HEK293 (cell line): Measurements from ENCODE around the gene NEXN.

Experiments used
- CTCF ChIA-PET: fragments of 350-600 bp; formaldehyde crosslinking; extraction: SDS; loops from one replicate; lab custom pipeline; 2021; ENCODE audit warnings: antibody characterized with exemption; lab: Yijun Ruan, JAX
- POLR2A ChIA-PET: fragments of 300-600 bp; formaldehyde crosslinking; extraction: SDS; loops from one replicate; lab custom pipeline; 2020; ENCODE audit warnings: antibody characterized with exemption, inconsistent platforms; lab: Yijun Ruan, JAX
- H3K27ac ChIP-seq: fragments of 200-500 bp; sonication (Bioruptor generic); 2 replicates; pipeline ENCODE4 v1.5.1; 2014; ENCODE audit warnings: low read depth, low read length, control low read depth, inconsistent platforms; ENCODE audit errors: extremely low read depth
- H3K36me3 ChIP-seq, 2 experiments: fragments of 200-500 bp in 1 of 2; sonication (Bioruptor generic) in 1 of 2; 1 replicate in 1 of 2; 2 replicates in 1 of 2; pipeline ENCODE4 v1.5.1; 2014 to 2017; ENCODE audit warnings: inconsistent platforms in 2 of 2, low read length in 2 of 2; ENCODE audit not compliant: control insufficient read depth in 2 of 2, insufficient read depth in 1 of 2
- H3K4me1 ChIP-seq: fragments of 200-500 bp; sonication (Bioruptor generic); 2 replicates; pipeline ENCODE4 v1.5.1; 2014; ENCODE audit warnings: mild to moderate bottlenecking, low read length, inconsistent platforms; ENCODE audit not compliant: control insufficient read depth, insufficient read depth
- H3K4me3 ChIP-seq: 2 replicates; pipeline ENCODE4 v1.5.1; 2011; ENCODE audit warnings: low read depth, mild to moderate bottlenecking, control low read depth, low read length, moderate library complexity
- H3K9me3 ChIP-seq: fragments of 200-500 bp; sonication (Bioruptor generic); 2 replicates; pipeline ENCODE4 v1.5.1; 2014; ENCODE audit warnings: low read depth, low read length, inconsistent platforms; ENCODE audit not compliant: control insufficient read depth, insufficient read depth
- BCL11B ChIP-seq: fragments of 450-650 bp; formaldehyde crosslinking; IDR thresholded peaks from 2 replicates; pipeline ENCODE4 v1.5.1; 2016; ENCODE audit warnings: low read depth, missing biosample characterization, missing genetic modification characterization
- GFI1B ChIP-seq: fragments of 450-650 bp; formaldehyde crosslinking; IDR thresholded peaks from 2 replicates; pipeline ENCODE4 v1.5.1; 2016; ENCODE audit warnings: missing biosample characterization, missing genetic modification characterization
- GLI2 ChIP-seq: fragments of 450-650 bp; formaldehyde crosslinking; IDR thresholded peaks from 2 replicates; pipeline ENCODE4; 2017; ENCODE audit warnings: missing biosample characterization, missing genetic modification characterization, low read depth, borderline replicate concordance
- HOXD13 ChIP-seq: sonication (generic); formaldehyde crosslinking; IDR thresholded peaks from 2 replicates; pipeline ENCODE4 v1.8.0; 2022; ENCODE audit warnings: missing genetic modification reagents, borderline replicate concordance
- KLF8 ChIP-seq: fragments of 450-650 bp; formaldehyde crosslinking; IDR thresholded peaks from 2 replicates; pipeline ENCODE4 v1.5.1; 2016; ENCODE audit warnings: missing biosample characterization, missing genetic modification characterization
- MYNN ChIP-seq: fragments of 450-650 bp; formaldehyde crosslinking; IDR thresholded peaks from 2 replicates; pipeline ENCODE4 v1.5.1; 2016; ENCODE audit warnings: missing biosample characterization, missing genetic modification characterization, borderline replicate concordance
- SETDB1 ChIP-seq: IDR thresholded peaks from one replicate; pipeline ENCODE4 v1.6.1; 2017; ENCODE audit warnings: mild to moderate bottlenecking, low read length, moderate library complexity, mixed read lengths; ENCODE audit not compliant: insufficient read length
- ZBTB1 ChIP-seq: fragments of 450-650 bp; formaldehyde crosslinking; IDR thresholded peaks from 2 replicates; pipeline ENCODE4 v1.5.1; 2016; ENCODE audit warnings: missing biosample characterization, missing genetic modification characterization
- ZNF202 ChIP-seq: fragments of 450-650 bp; formaldehyde crosslinking; IDR thresholded peaks from 2 replicates; pipeline ENCODE4 v1.5.1; 2016; ENCODE audit warnings: missing biosample characterization, missing genetic modification characterization, borderline replicate concordance
- ZNF292 ChIP-seq: fragments of 450-650 bp; formaldehyde crosslinking; IDR thresholded peaks from 2 replicates; pipeline ENCODE4 v1.5.1; 2016; ENCODE audit warnings: low read depth, missing biosample characterization, missing genetic modification characterization, borderline replicate concordance
- ZNF366 ChIP-seq: fragments of 450-650 bp; formaldehyde crosslinking; conservative IDR thresholded peaks from 2 replicates; pipeline ENCODE4 v1.5.1; 2016; ENCODE audit warnings: missing biosample characterization, missing genetic modification characterization
- ZNF37A ChIP-seq: fragments of 450-650 bp; IDR thresholded peaks from 2 replicates; pipeline ENCODE4 v1.5.1; 2018; ENCODE audit warnings: missing biosample characterization, missing genetic modification characterization
- ZNF398 ChIP-seq: fragments of 450-650 bp; formaldehyde crosslinking; IDR thresholded peaks from 2 replicates; pipeline ENCODE4 v1.5.1; 2017; ENCODE audit warnings: missing biosample characterization, missing genetic modification characterization
- ZNF449 ChIP-seq: fragments of 450-650 bp; formaldehyde crosslinking; IDR thresholded peaks from 2 replicates; pipeline ENCODE4 v1.5.1; 2017; ENCODE audit warnings: missing biosample characterization, mild to moderate bottlenecking, missing genetic modification characterization, moderate library complexity
- ZNF513 ChIP-seq: fragments of 450-650 bp; IDR thresholded peaks from 2 replicates; pipeline ENCODE4 v1.5.1; 2018; ENCODE audit warnings: missing biosample characterization, missing genetic modification characterization
- ZNF548 ChIP-seq: fragments of 450-650 bp; formaldehyde crosslinking; IDR thresholded peaks from 2 replicates; pipeline ENCODE4 v1.5.1; 2016; ENCODE audit warnings: missing biosample characterization, missing genetic modification characterization
- ZNF571 ChIP-seq: fragments of 450-650 bp; formaldehyde crosslinking; IDR thresholded peaks from 2 replicates; pipeline ENCODE4 v1.5.0; 2017; ENCODE audit warnings: missing biosample characterization, missing genetic modification characterization
- ZNF624 ChIP-seq: fragments of 450-650 bp; formaldehyde crosslinking; IDR thresholded peaks from 2 replicates; pipeline ENCODE4 v1.5.1; 2017; ENCODE audit warnings: missing biosample characterization, missing genetic modification characterization
- ZNF639 ChIP-seq: fragments of 450-650 bp; formaldehyde crosslinking; IDR thresholded peaks from 2 replicates; pipeline ENCODE4 v1.5.1; 2016; ENCODE audit warnings: missing biosample characterization, missing genetic modification characterization
- ZNF658 ChIP-seq: fragments of 450-650 bp; formaldehyde crosslinking; IDR thresholded peaks from 2 replicates; pipeline ENCODE4; 2016; ENCODE audit warnings: missing biosample characterization, missing genetic modification characterization
- ZXDB ChIP-seq: fragments of 450-650 bp; formaldehyde crosslinking; IDR thresholded peaks from 2 replicates; pipeline ENCODE4 v1.5.1; 2016; ENCODE audit warnings: missing biosample characterization, missing genetic modification characterization
- TF ChIP-seq, protein P1 (sequence below): fragments of 450-650 bp; formaldehyde crosslinking; IDR thresholded peaks from 2 replicates; pipeline ENCODE4 v1.5.1; 2017; ENCODE audit warnings: missing biosample characterization, missing genetic modification characterization
- TF ChIP-seq, protein P2 (sequence below): fragments of 450-650 bp; formaldehyde crosslinking; IDR thresholded peaks from 2 replicates; pipeline ENCODE4 v1.5.1; 2016; ENCODE audit warnings: missing biosample characterization, missing genetic modification characterization
- TF ChIP-seq, protein P3 (sequence below): fragments of 450-650 bp; formaldehyde crosslinking; IDR thresholded peaks from 2 replicates; pipeline ENCODE4 v1.5.1; 2016; ENCODE audit warnings: missing biosample characterization, missing genetic modification characterization, low read depth

NEXN gene

DNA sequence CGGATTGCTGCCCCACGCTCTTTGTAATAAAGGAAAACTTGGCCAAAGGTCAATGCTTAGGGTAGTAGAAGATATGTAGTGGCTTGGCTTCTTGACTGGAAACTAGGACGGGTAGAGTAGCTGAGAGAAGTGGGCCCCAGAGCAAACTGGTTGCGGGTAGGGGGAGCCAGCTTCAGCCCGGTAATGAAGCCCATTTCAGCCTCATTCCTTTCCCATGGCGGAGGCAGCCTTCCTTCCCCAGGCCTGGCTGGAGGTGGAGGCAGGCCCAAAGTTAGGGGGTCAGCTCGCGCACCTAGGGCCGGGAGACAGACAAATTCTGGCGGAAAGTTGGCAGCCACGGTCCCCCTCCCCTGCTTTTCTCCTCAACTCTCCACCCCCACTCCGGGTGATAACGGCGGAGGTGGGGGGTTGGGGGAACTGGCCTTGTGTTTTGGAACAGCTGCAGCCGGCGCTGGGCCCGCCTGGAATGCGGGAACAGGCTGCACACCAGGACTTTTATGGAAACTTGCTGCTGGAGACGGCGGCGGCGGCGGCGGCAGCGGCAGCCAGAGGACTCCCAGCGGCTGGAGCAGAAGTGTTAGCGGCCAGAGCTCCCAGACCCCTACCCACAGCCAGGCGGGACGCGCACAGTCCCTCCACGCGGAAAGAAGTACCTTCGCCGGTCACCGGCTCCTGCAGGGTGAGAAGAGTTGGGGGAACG is at the start of gene NEXN:
Gene NEXN, plus strand, starts transcription at position 544 of the 700 bp plus-strand sequence. CDS start 27,483 bp downstream, outside the sequence.
- Histone ChIP-seq H3K4me3 (peak within 1 kb of the TSS; percentile 96), H3K27ac (peak within 1 kb of the TSS; percentile 91), H3K36me3 (no peaks in the 10 kb centered on the region), H3K9me3 (no peaks in the 10 kb centered on the region), H3K4me1 (0 out of 2 replicates have a peak, but pooled peaks cover 3% of the 10 kb centered on the region)
- POLR2A ChIA-PET = interaction anchor here (0.6 to 1.7 kb wide), 7 partner anchors 12 to 129 kb away, joined by 3 to 6 read pairs (median 5); partner anchors contain the start of genes DNAJB4, FUBP1, MIGA1 and USP33
- CTCF ChIA-PET = interaction anchor here (0.6 to 0.7 kb wide), 2 partner anchors 197 to 349 kb away, joined by 3 read pairs; no protein-coding TSS in a partner anchor
- TF ChIP-seq ZNF658 (no peak), HOXD13 (no peak), GFI1B (no peak), BCL11B (tag by site-specific recombination) (no peak), ZNF624 (tag by site-specific recombination) (no peak), ZNF571 (tag by site-specific recombination) (no peak), ZNF398 (peak; percentile 91), ZNF548 (tag by site-specific recombination) (no peak), ZNF513 (tag by site-specific recombination) (0 out of 2 replicates have a peak, but pooled peaks have one; percentile 4), ZNF639 (no peak; the same call in 1 of the 2 replicates), ZNF202 (no peak), ZBTB1 (tag by site-specific recombination) (no peak), KLF8 (no peak), GLI2 (no peak), SETDB1 (no peak), ZNF37A (tag by site-specific recombination) (no peak), MYNN (tag by site-specific recombination) (peak; percentile 97), ZNF292 (tag by site-specific recombination) (no peak), ZXDB (tag by site-specific recombination) (peak; percentile 37), ZNF366 (tag by site-specific recombination) (peak; percentile 40; the same call in 1 of the 2 replicates), ZNF449 (tag by site-specific recombination) (0 out of 2 replicates have a peak, but pooled peaks have one; percentile 63)
- TF ChIP-seq, protein P1, sequence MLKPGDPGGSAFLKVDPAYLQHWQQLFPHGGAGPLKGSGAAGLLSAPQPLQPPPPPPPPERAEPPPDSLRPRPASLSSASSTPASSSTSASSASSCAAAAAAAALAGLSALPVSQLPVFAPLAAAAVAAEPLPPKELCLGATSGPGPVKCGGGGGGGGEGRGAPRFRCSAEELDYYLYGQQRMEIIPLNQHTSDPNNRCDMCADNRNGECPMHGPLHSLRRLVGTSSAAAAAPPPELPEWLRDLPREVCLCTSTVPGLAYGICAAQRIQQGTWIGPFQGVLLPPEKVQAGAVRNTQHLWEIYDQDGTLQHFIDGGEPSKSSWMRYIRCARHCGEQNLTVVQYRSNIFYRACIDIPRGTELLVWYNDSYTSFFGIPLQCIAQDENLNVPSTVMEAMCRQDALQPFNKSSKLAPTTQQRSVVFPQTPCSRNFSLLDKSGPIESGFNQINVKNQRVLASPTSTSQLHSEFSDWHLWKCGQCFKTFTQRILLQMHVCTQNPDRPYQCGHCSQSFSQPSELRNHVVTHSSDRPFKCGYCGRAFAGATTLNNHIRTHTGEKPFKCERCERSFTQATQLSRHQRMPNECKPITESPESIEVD = peak; percentile 24; the same call in 1 of the 2 replicates
- TF ChIP-seq, protein P2, sequence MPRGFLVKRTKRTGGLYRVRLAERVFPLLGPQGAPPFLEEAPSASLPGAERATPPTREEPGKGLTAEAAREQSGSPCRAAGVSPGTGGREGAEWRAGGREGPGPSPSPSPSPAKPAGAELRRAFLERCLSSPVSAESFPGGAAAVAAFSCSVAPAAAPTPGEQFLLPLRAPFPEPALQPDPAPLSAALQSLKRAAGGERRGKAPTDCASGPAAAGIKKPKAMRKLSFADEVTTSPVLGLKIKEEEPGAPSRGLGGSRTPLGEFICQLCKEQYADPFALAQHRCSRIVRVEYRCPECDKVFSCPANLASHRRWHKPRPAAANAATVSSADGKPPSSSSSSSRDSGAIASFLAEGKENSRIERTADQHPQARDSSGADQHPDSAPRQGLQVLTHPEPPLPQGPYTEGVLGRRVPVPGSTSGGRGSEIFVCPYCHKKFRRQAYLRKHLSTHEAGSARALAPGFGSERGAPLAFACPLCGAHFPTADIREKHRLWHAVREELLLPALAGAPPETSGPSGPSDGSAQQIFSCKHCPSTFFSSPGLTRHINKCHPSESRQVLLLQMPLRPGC = no peak
- TF ChIP-seq, protein P3, sequence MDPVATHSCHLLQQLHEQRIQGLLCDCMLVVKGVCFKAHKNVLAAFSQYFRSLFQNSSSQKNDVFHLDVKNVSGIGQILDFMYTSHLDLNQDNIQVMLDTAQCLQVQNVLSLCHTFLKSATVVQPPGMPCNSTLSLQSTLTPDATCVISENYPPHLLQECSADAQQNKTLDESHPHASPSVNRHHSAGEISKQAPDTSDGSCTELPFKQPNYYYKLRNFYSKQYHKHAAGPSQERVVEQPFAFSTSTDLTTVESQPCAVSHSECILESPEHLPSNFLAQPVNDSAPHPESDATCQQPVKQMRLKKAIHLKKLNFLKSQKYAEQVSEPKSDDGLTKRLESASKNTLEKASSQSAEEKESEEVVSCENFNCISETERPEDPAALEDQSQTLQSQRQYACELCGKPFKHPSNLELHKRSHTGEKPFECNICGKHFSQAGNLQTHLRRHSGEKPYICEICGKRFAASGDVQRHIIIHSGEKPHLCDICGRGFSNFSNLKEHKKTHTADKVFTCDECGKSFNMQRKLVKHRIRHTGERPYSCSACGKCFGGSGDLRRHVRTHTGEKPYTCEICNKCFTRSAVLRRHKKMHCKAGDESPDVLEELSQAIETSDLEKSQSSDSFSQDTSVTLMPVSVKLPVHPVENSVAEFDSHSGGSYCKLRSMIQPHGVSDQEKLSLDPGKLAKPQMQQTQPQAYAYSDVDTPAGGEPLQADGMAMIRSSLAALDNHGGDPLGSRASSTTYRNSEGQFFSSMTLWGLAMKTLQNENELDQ (tag by site-specific recombination) = no peak
